Stimulated activated CD8-positive, alpha-beta memory T cell treated with anti-CD3 and anti-CD28 coated beads, Interleukin-4, amount 100 ng/mL, for 24 hours (primary cell): ENCODE measurements around the gene MID1.

ENCODE experiments used
- DNase-seq: peaks from one replicate; pipeline ENCODE4 v3.0.0-alpha.2; 2020; ENCODE audit warnings: low read depth

Gene MID1

GRCh38 chrX:10576777-10577447, 43.5 kb downstream of the MID1 start:
- DNase-seq: no peak

GRCh38 chrX:10576186-10576585, 44.2 kb downstream of the MID1 start:
- DNase-seq: no peak

DNA sequence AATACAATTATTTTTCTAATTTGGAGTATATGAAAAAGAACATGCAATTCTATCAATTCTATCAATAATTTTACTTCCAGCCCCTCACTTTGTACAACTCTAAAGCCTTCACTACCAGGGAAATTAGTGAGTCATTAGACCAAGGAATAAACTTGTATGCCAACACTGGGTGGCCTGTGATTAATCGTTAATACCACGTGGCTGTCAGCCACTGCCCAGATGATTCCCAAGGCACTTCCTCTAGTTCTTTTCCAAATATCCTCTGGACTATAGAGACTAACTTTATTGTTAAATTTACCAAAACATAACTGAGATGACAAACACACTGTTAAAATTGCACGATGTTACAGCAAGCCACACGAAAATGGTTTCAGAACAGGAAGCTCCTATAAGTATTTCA, 45.7 kb downstream of the MID1 start:
- no peak for DNase-seq

GRCh38 chrX:10571260-10571659, 49.1 kb downstream of the MID1 start:
- DNase-seq: no peak

DNA sequence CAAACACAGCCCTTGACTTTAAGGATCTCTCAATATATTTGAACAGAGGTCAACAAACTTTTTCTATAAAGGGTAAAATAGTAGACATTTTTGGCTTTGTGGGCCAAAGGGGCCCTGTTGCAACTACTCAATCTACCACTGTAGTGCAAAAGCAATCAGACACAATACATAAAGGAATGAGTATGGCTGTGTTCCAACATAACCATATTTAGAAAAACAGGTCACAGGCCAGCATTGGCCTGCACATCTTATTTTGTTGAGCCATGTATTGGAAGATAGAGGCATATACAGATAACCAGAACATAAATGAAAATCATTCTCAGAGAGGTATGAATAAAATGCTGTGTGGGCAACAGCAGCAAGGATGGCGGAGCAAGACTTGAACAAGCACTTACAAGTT, 49.8 kb downstream of the MID1 start:
- DNase-seq: no peak

DNA sequence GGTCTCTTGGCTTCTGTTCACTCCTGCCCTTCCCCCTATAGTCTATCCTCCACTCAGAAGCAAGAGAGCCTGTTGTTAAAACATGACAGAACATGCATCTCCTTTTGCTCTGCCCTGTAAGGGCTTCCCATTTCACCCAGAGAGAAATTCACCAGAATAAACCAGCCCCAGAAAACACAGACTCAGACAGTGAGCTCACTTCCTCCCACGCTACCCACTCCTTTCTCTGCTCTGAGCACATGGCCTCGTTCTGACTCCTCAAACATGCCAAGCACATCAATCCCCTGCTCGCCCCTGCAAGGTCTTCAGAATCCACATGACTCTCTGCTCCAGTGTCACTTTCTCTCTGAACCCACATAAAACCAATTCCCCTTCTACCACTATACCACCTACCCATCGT, 50.4 kb downstream of the MID1 start:
- DNase-seq: no peak

GRCh38 chrX:10568428-10568827, 52.0 kb downstream of the MID1 start:
- DNase-seq: no peak

- no peak for DNase-seq
Measured at GRCh38 chrX:10567136-10567535, 53.2 kb downstream of the MID1 start.

- DNase-seq: no peak
Measured at GRCh38 chrX:10566716-10567097, 53.7 kb downstream of the MID1 start.

DNA sequence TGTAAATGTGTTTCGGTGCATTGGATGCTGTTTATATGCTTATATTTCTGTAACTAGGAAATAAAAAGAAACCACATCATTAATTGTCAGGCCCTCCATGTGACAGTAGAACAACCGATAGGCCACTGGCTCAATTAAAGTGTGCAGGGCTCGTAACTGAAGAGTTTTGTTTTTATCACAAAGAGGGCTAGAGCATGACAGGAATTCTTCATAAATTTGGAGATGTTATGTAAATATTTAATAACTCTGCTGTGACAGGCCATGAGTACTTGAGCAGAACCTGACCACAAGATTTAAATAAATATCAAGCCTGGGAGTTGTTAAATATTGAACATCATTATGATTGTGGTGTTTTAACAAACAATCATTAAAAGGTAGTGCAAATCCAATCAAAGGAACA, 55.9 kb downstream of the MID1 start:
- DNase-seq: no peak

GRCh38 chrX:10557166-10557565, 63.2 kb downstream of the MID1 start:
- no peak for DNase-seq

DNA sequence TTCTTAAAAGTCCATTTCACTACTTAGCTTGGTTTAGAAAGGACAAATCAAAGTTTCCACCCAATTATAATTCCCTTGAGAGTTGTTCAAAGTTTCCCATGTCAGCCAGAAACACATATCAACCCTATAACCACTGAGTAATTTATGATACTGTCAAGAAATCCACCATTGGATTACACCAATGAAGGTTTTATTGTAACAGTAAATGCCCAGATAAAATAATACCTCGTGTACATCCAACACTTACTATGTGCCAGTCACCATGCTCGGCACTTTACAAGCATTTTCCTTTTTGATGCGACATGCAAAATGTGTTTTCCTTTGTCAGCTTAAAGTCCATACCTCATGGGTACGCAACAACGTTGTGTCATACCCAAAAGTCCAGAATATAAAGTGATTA, 64.0 kb downstream of the MID1 start:
- no peak for DNase-seq

GRCh38 chrX:10555846-10556245, 64.5 kb downstream of the MID1 start:
- no peak for DNase-seq

- no peak for DNase-seq
Measured at GRCh38 chrX:10554612-10555270, 65.6 kb downstream of the MID1 start.

- DNase-seq: no peak
Measured at GRCh38 chrX:10549280-10549679, 71.1 kb downstream of the MID1 start.

DNA sequence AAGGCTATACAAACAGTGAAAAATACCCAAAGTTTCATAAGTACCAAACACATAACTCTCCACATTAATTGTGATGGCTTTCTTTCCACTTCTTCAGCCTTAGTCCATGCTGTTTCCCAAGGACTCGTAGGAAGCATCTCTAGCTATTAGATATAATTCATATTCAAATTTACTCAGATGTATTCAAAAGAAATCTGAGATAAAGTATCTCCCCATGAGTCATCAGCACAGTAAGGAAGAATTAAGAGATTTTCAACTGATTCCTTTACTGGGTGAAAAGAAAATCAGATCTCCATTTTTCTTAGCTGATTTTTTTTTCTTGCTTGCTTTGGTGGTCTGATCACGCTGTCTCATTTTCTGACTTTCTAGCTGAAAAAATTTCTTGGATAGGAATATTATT, 71.7 kb downstream of the MID1 start:
- DNase-seq: no peak

DNA sequence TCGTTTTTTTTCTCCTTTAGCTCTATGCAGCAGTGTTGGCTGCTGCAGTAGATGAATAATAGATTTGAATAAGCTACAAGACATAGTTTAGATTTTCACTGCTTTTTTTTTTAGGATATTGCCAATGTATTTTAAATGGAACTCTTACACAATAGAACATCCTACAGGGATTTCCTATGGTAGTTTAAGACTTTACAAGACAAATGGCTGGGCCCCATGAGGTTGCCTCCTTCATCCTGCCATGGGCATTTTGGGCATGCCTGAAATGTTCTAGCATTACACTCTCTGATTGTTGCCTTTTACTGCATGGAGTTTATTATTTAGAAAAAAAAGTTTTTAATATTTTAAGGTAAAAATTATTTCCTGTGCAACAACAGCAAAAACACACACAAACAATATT, 74.5 kb downstream of the MID1 start:
- no peak for DNase-seq

- DNase-seq: no peak
Measured at GRCh38 chrX:10542586-10542985, 77.8 kb downstream of the MID1 start.

- no peak for DNase-seq
Measured at GRCh38 chrX:10538831-10539230, 81.6 kb downstream of the MID1 start.

- no peak for DNase-seq
Measured at GRCh38 chrX:10537308-10537707, 83.1 kb downstream of the MID1 start.

DNA sequence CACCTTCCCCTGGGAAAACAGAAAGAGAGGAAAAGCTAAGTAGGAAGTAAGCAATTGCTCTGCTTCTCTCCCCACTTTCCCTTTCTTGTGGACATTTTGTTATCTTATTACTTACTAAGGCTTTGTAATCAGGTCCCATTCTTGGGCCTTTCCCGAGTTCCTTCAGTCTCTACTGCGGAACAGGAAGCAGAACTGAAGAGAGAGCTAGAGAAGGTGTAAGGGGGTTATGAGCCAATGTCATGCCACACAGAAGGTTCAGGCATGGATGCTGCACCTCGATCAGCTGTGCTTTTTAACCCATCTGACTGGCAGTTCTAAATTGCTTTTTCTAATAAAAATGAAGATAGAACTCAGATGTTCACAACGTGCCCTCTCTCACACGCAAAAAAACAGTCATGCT, 83.6 kb downstream of the MID1 start:
- DNase-seq: no peak

GRCh38 chrX:10534611-10535010, 85.8 kb downstream of the MID1 start:
- DNase-seq: no peak

- DNase-seq: no peak
Measured at GRCh38 chrX:10533696-10534365, 86.6 kb downstream of the MID1 start.

- no peak for DNase-seq
Measured at GRCh38 chrX:10531927-10532326, 88.5 kb downstream of the MID1 start.
